H9 (cell line): ENCODE data around the gene CFAP90. TPM values are rescaled to one million over a fixed set of nuclear protein-coding genes. Genes with fewer than 3 reads are reported as not detected.

Experiments used
- DNase-seq: peaks from one replicate; pipeline ENCODE4 v3.0.0-alpha.2; 2017
- H2AFZ ChIP-seq: one replicate; pipeline ENCODE4 v1.6.1; 2013; ENCODE audit warnings: mild to moderate bottlenecking, low read length, control low read depth, moderate library complexity
- H2AK5ac ChIP-seq: 2 replicates; pipeline ENCODE4 v1.6.1; 2013; ENCODE audit warnings: low read length, control low read depth, mixed read lengths; ENCODE audit not compliant: insufficient read length
- H2BK120ac ChIP-seq: one replicate; pipeline ENCODE4 v1.6.1; 2013; ENCODE audit warnings: low read depth, mild to moderate bottlenecking, low read length, control low read depth, inconsistent platforms; ENCODE audit not compliant: poor library complexity, severe bottlenecking
- H2BK12ac ChIP-seq: 2 replicates; pipeline ENCODE4 v1.6.1; 2013; ENCODE audit warnings: low read length, control low read depth, mixed read lengths, low read depth; ENCODE audit not compliant: insufficient read length
- H2BK15ac ChIP-seq: 2 replicates; pipeline ENCODE4 v1.6.1; 2013; ENCODE audit warnings: low read depth, low read length, control low read depth
- H2BK20ac ChIP-seq: one replicate; pipeline ENCODE4 v1.6.1; 2013; ENCODE audit warnings: low read depth, mild to moderate bottlenecking, low read length, control low read depth, inconsistent platforms; ENCODE audit not compliant: poor library complexity, severe bottlenecking
- H2BK5ac ChIP-seq: 2 replicates; pipeline ENCODE4 v1.6.1; 2013; ENCODE audit warnings: low read length, control low read depth, mixed read lengths; ENCODE audit not compliant: insufficient read length
- H3K14ac ChIP-seq: 2 replicates; pipeline ENCODE4 v1.6.1; 2013; ENCODE audit warnings: low read length, control low read depth; ENCODE audit not compliant: insufficient read depth
- H3K18ac ChIP-seq: 2 replicates; pipeline ENCODE4 v1.6.1; 2013; ENCODE audit warnings: low read depth, mild to moderate bottlenecking, mixed read lengths, low read length, control low read depth; ENCODE audit not compliant: insufficient read length
- H3K23ac ChIP-seq: 2 replicates; pipeline ENCODE4 v1.6.1; 2013; ENCODE audit warnings: low read length, control low read depth, mixed read lengths, low read depth; ENCODE audit not compliant: insufficient read length
- H3K23me2 ChIP-seq: 2 replicates; pipeline ENCODE4 v1.6.1; 2013; ENCODE audit warnings: low read depth, mild to moderate bottlenecking, mixed read lengths, low read length, control low read depth; ENCODE audit not compliant: insufficient read length, poor library complexity, severe bottlenecking
- H3K27ac ChIP-seq: 2 replicates; pipeline ENCODE4 v1.5.1; 2013; ENCODE audit warnings: low read length, control low read depth, mixed read lengths, low read depth; ENCODE audit not compliant: insufficient read length
- H3K27me3 ChIP-seq: 2 replicates; pipeline ENCODE4 v1.6.1; 2013; ENCODE audit warnings: low read length, control low read depth, inconsistent platforms; ENCODE audit not compliant: insufficient read depth
- H3K4ac ChIP-seq: 2 replicates; pipeline ENCODE4 v1.6.1; 2013; ENCODE audit warnings: low read depth, mild to moderate bottlenecking, control low read depth, inconsistent platforms, low read length, moderate library complexity
- H3K4me1 ChIP-seq: 2 replicates; pipeline ENCODE4 v1.6.1; 2013; ENCODE audit warnings: low read length, control low read depth, inconsistent platforms; ENCODE audit not compliant: insufficient read depth
- H3K4me2 ChIP-seq: 2 replicates; pipeline ENCODE4 v1.6.1; 2013; ENCODE audit warnings: low read length, control low read depth, mixed read lengths; ENCODE audit not compliant: insufficient read length, insufficient read depth
- H3K56ac ChIP-seq: 2 replicates; pipeline ENCODE4 v1.6.1; 2013; ENCODE audit warnings: low read depth, mild to moderate bottlenecking, mixed read lengths, low read length, control low read depth; ENCODE audit not compliant: insufficient read length
- H3K79me1 ChIP-seq: 2 replicates; pipeline ENCODE4 v1.6.1; 2013; ENCODE audit warnings: low read depth, mild to moderate bottlenecking, moderate library complexity, low read length, control low read depth, inconsistent platforms; ENCODE audit not compliant: insufficient read depth, poor library complexity, severe bottlenecking
- H3K79me2 ChIP-seq: 2 replicates; pipeline ENCODE4 v1.6.1; 2013; ENCODE audit warnings: low read length, control low read depth, inconsistent platforms; ENCODE audit not compliant: insufficient read depth
- H3K9ac ChIP-seq: 2 replicates; pipeline ENCODE4 v1.6.1; 2013; ENCODE audit warnings: low read length, control low read depth, mixed read lengths; ENCODE audit not compliant: insufficient read length; ENCODE audit errors: extremely low read depth
- H3K9me3 ChIP-seq: one replicate; pipeline ENCODE4 v1.6.1; 2013; ENCODE audit warnings: low read depth, low read length, inconsistent platforms; ENCODE audit not compliant: control insufficient read depth
- H3T11ph ChIP-seq: one replicate; pipeline ENCODE4 v1.6.1; 2013; ENCODE audit warnings: mild to moderate bottlenecking, low read length, control low read depth, inconsistent platforms
- H4K20me1 ChIP-seq: one replicate; pipeline ENCODE4 v1.6.1; 2013; ENCODE audit not compliant: control insufficient read depth, insufficient read length, insufficient read depth
- H4K5ac ChIP-seq: 2 replicates; pipeline ENCODE4 v1.6.1; 2013; ENCODE audit warnings: low read depth, mild to moderate bottlenecking, mixed read lengths, low read length, control low read depth; ENCODE audit not compliant: insufficient read length
- H4K8ac ChIP-seq: replicated peaks from 2 replicates; pipeline ENCODE4 v1.6.1; 2013; ENCODE audit warnings: low read length, control low read depth, mixed read lengths, low read depth; ENCODE audit not compliant: insufficient read length
- H4K91ac ChIP-seq: 2 replicates; pipeline ENCODE4 v1.6.1; 2013; ENCODE audit warnings: low read depth, mild to moderate bottlenecking, moderate library complexity, mixed read lengths, low read length, control low read depth; ENCODE audit not compliant: insufficient read length
- H3K27ac Mint-ChIP-seq, 3 experiments: 2 replicates in 2 of 3; 3 replicates in 1 of 3; pipeline ENCODE4 v1.8.0; 2020 to 2021; ENCODE audit warnings: mixed read lengths in 3 of 3, mild to moderate bottlenecking in 1 of 3, moderate library complexity in 1 of 3
- H3K27me3 Mint-ChIP-seq: 2 replicates; pipeline ENCODE4 v1.8.0; 2021; ENCODE audit warnings: low read depth, mild to moderate bottlenecking, moderate library complexity, mixed read lengths
- H3K36me3 Mint-ChIP-seq, 3 experiments: 2 replicates in 2 of 3; 3 replicates in 1 of 3; pipeline ENCODE4 v1.8.0; 2020 to 2021; ENCODE audit warnings: low read depth in 3 of 3, mixed read lengths in 3 of 3; ENCODE audit not compliant: insufficient read depth in 1 of 3
- H3K4me1 Mint-ChIP-seq, 2 experiments: 2 replicates each; pipeline ENCODE4 v1.8.0; 2020; ENCODE audit warnings: mixed read lengths in 2 of 2
- H3K4me3 Mint-ChIP-seq, 2 experiments: 2 replicates in 1 of 2; 3 replicates in 1 of 2; pipeline ENCODE4 v1.8.0; 2020 to 2021; ENCODE audit warnings: mild to moderate bottlenecking in 2 of 2, mixed read lengths in 2 of 2, moderate library complexity in 1 of 2
- H3K9me3 Mint-ChIP-seq, 2 experiments: 2 replicates in 1 of 2; 3 replicates in 1 of 2; pipeline ENCODE4 v1.8.0; 2020; ENCODE audit warnings: mild to moderate bottlenecking in 2 of 2, mixed read lengths in 2 of 2, moderate library complexity in 1 of 2
- CTCF ChIP-seq: fragments of 200-600 bp; sonication (generic); conservative IDR thresholded peaks from 3 replicates; pipeline ENCODE4 v1.8.0; 2021; ENCODE audit warnings: antibody characterized with exemption, mild to moderate bottlenecking
- WGBS: extraction: QIAGEN DNeasy Blood & Tissue Kit; methylation state at CpG from one replicate; pipeline ENCODE4 v1.1.7; 2013; ENCODE audit warnings: missing lambda C conversion rate, low lambda C conversion rate, mixed read lengths; ENCODE audit not compliant: insufficient read length; ENCODE audit errors: extremely low coverage; 5-methylcytosine and 5-hydroxymethylcytosine counted together
- total RNA-seq: library from RNA; stranded (reverse); gene quantifications from 2 replicates; pipeline ENCODE4 v1.2.1, GENCODE V29; 2021

CFAP90 gene
- total RNA-seq, 1 experiment from 2014 or later = 0.44 TPM

GRCh38 chr5:7876867-7877266 lies 25.9 kb upstream of the CFAP90 start:
- H3K27me3 ChIP-seq = no peaks in the 10 kb centered on the region
- no peak overlapping the region for H3K27ac ChIP-seq
- H4K20me1 ChIP-seq = no peaks in the 10 kb centered on the region
- no peak overlapping the region for H4K91ac ChIP-seq
- no peak overlapping the region for H2AFZ ChIP-seq
- H3K4me1 Mint-ChIP-seq = no peaks in the 10 kb centered on the region; a peak in 2 of 4 replicates
- no peak overlapping the region for H3K9ac ChIP-seq
- no peaks in the 10 kb centered on the region for H3K9me3 ChIP-seq
- peaks cover 6% of the 10 kb centered on the region; the same call in 1 of the 2 replicates for H3K79me2 ChIP-seq
- no peak overlapping the region for H3K4me2 ChIP-seq
- no peak overlapping the region for H3K27ac Mint-ChIP-seq
- H2BK20ac ChIP-seq = no peak overlapping the region
- peaks cover 4% of the 10 kb centered on the region for H3K79me1 ChIP-seq
- no peak overlapping the region for H3K4me3 Mint-ChIP-seq
- H3K4me1 ChIP-seq = no peaks in the 10 kb centered on the region
- no peaks in the 10 kb centered on the region for H3K23me2 ChIP-seq
- H3K14ac ChIP-seq = no peak overlapping the region
- no CpG with 5 or more reads among the region's 3 CpGs for WGBS
- no peak for DNase-seq
- no peak overlapping the region for H4K8ac ChIP-seq
- no peak overlapping the region for H3K18ac ChIP-seq
- no peaks in the 10 kb centered on the region for H3K27me3 Mint-ChIP-seq
- no peak overlapping the region for H3K23ac ChIP-seq
- no peak overlapping the region for H4K5ac ChIP-seq
- no peak overlapping the region for H3K56ac ChIP-seq
- no peak overlapping the region for H2BK5ac ChIP-seq
- no peak overlapping the region for H2BK15ac ChIP-seq
- no peak overlapping the region for H3K4ac ChIP-seq
- no peak overlapping the region for H2BK12ac ChIP-seq
- H3K9me3 Mint-ChIP-seq = no peaks in the 10 kb centered on the region
- no peak for TF ChIP-seq CTCF
- H2AK5ac ChIP-seq = no peak overlapping the region
- H2BK120ac ChIP-seq = no peak overlapping the region
- H3K36me3 Mint-ChIP-seq = peaks cover 27 to 78% (median 74%) of the 10 kb centered on the region in 3 experiments
- H3T11ph ChIP-seq = no peak overlapping the region
